Caco-2 (cell line): ENCODE results near the gene ADGRD1. TPM values are rescaled to one million over a fixed set of nuclear protein-coding genes. Genes with fewer than 3 reads are reported as not detected.
"Not testable (repeated sequence)": the region's sequence is repeated elsewhere in the genome, so short reads cannot be mapped to it uniquely, and the experiment has no call there.

ENCODE experiments used
- BruUV-seq: library from RNA; stranded (reverse); fragments of 400-500 nt; replicated peaks from 2 replicates; lab custom pipeline; 2021; lab: Mats Ljungman, UMichigan
- CTCF ChIA-PET: fragments of 300-600 bp; sonication (Branson Sonifier 250); formaldehyde crosslinking; loops from one replicate; lab custom pipeline; 2022; ENCODE audit warnings: antibody characterized with exemption; lab: Charles Lee
- POLR2A ChIA-PET: fragments of 300-600 bp; sonication (Branson Sonifier 250); formaldehyde crosslinking; loops from one replicate; lab custom pipeline; 2022; ENCODE audit warnings: antibody characterized with exemption; lab: Charles Lee
- DNase-seq, 2 experiments: peaks; one replicate each; pipeline versions ENCODE4 v3.0.0 to v3.0.0-alpha.2; 2020 to 2022
- H3K27me3 ChIP-seq: replicated peaks from 2 replicates; pipeline ENCODE4 v1.6.0; 2011; ENCODE audit warnings: low read length; ENCODE audit not compliant: control insufficient read depth, insufficient read depth
- H3K36me3 ChIP-seq: 2 replicates; pipeline ENCODE4 v1.5.1; 2011; ENCODE audit warnings: low read length; ENCODE audit not compliant: control insufficient read depth, insufficient read depth
- H3K4me1 ChIP-seq: fragments of 250-450 bp; sonication (Bioruptor Pico); 2 replicates; pipeline ENCODE4 v1.5.1; 2020; ENCODE audit warnings: mild to moderate bottlenecking
- H3K4me3 ChIP-seq: 2 replicates; pipeline ENCODE4 v1.5.1; 2011; ENCODE audit warnings: low read depth, mild to moderate bottlenecking, control low read depth, low read length
- H3K9me3 ChIP-seq: fragments of 250-450 bp; sonication (Bioruptor Pico); 2 replicates; pipeline ENCODE4 v1.5.1; 2020; ENCODE audit warnings: mild to moderate bottlenecking, moderate library complexity
- H3K27ac Mint-ChIP-seq: one replicate; pipeline ENCODE4 v1.8.0; 2022; ENCODE audit warnings: mixed read lengths; ENCODE audit not compliant: unreplicated experiment
- H3K27me3 Mint-ChIP-seq: one replicate; pipeline ENCODE4 v1.8.0; 2022; ENCODE audit warnings: mixed read lengths; ENCODE audit not compliant: insufficient read depth, unreplicated experiment
- H3K36me3 Mint-ChIP-seq: one replicate; pipeline ENCODE4 v1.8.0; 2022; ENCODE audit warnings: mild to moderate bottlenecking, mixed read lengths; ENCODE audit not compliant: insufficient read depth, unreplicated experiment
- H3K4me1 Mint-ChIP-seq: one replicate; pipeline ENCODE4 v1.8.0; 2022; ENCODE audit warnings: low read depth, mixed read lengths; ENCODE audit not compliant: unreplicated experiment
- H3K4me3 Mint-ChIP-seq: one replicate; pipeline ENCODE4 v1.8.0; 2022; ENCODE audit warnings: mild to moderate bottlenecking, moderate library complexity, mixed read lengths; ENCODE audit not compliant: unreplicated experiment
- H3K9me3 Mint-ChIP-seq: one replicate; pipeline ENCODE4 v1.8.0; 2022; ENCODE audit warnings: mixed read lengths; ENCODE audit not compliant: unreplicated experiment
- intact Hi-C: fragments of 100-400 bp; cut with micrococcal nuclease; formaldehyde crosslinking; loops from one replicate; pipeline ENCODE4 v1.10.0; 2022; ENCODE audit not compliant: unreplicated experiment
- total RNA-seq: library from RNA; stranded (reverse); gene quantifications from 2 replicates; pipeline ENCODE4 v1.2.3, GENCODE V29; 2022
- TF ChIP-seq, protein P1 (sequence below), 2 experiments: fragments of 200-600 bp in 1 of 2; IDR thresholded peaks; 1 replicate in 1 of 2; 2 replicates in 1 of 2; pipeline versions ENCODE4 v1.5.1 to v1.8.0; 2011 to 2022; ENCODE audit warnings: antibody characterized with exemption in 1 of 2, control low read depth in 1 of 2, inconsistent platforms in 1 of 2, low read depth in 1 of 2, low read length in 1 of 2, mild to moderate bottlenecking in 1 of 2, moderate library complexity in 1 of 2; ENCODE audit not compliant: insufficient read depth in 1 of 2, severe bottlenecking in 1 of 2, unreplicated experiment in 1 of 2

ADGRD1 gene
- total RNA-seq, 1 experiment from 2014 or later, result 3.6 TPM

DNA sequence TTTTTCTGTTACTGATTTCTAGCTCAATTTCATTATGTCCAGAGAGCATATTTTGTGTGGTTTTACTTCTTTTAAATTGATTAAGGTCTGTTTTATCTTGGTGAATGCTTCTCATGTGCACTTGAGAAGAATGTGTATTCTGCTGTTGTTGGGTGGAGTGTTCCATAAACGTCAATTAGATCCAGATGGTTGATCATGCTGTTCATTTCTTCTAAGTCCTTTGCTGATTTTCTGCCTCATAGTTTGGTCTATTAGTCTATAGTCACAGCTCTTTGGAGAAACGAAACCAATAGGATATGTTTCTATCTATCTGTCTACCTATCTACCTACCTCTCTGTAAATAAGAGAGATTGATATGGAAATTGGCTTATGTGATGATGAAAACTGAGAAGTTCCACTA is 17.1 kb upstream of the ADGRD1 start:
- BruUV-seq, result no TSS peak
- Mint-ChIP-seq H3K36me3 (no peaks in the 10 kb centered on the region), H3K27ac (no peak overlapping the region), H3K27me3 (peaks cover 15% of the 10 kb centered on the region), H3K9me3 (no peaks in the 10 kb centered on the region), H3K4me3 (no peak overlapping the region), H3K4me1 (no peaks in the 10 kb centered on the region)
- TF ChIP-seq, protein P1, sequence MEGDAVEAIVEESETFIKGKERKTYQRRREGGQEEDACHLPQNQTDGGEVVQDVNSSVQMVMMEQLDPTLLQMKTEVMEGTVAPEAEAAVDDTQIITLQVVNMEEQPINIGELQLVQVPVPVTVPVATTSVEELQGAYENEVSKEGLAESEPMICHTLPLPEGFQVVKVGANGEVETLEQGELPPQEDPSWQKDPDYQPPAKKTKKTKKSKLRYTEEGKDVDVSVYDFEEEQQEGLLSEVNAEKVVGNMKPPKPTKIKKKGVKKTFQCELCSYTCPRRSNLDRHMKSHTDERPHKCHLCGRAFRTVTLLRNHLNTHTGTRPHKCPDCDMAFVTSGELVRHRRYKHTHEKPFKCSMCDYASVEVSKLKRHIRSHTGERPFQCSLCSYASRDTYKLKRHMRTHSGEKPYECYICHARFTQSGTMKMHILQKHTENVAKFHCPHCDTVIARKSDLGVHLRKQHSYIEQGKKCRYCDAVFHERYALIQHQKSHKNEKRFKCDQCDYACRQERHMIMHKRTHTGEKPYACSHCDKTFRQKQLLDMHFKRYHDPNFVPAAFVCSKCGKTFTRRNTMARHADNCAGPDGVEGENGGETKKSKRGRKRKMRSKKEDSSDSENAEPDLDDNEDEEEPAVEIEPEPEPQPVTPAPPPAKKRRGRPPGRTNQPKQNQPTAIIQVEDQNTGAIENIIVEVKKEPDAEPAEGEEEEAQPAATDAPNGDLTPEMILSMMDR (IDR thresholded peaks at IDR 0.05; ENCODE audit: insufficient read depth in 1 of 2, low read depth in 1 of 2, low read length in 1 of 2, severe bottlenecking in 1 of 2, unreplicated experiment in 1 of 2), result no peak
- DNase-seq, result no peak
- H3K9me3 ChIP-seq, result 0 out of 2 replicates have a peak, but pooled peaks cover 3% of the 10 kb centered on the region
- H3K36me3 ChIP-seq, result no peaks in the 10 kb centered on the region
- CTCF ChIA-PET, result no interaction called here
- POLR2A ChIA-PET, result no interaction called here
- intact Hi-C loops, result no loop called here
- no peak overlapping the region for H3K4me3 ChIP-seq
- H3K27me3 ChIP-seq, result peaks cover 1% of the 10 kb centered on the region; the same call in 1 of the 2 replicates
- no peaks in the 10 kb centered on the region for H3K4me1 ChIP-seq

DNA sequence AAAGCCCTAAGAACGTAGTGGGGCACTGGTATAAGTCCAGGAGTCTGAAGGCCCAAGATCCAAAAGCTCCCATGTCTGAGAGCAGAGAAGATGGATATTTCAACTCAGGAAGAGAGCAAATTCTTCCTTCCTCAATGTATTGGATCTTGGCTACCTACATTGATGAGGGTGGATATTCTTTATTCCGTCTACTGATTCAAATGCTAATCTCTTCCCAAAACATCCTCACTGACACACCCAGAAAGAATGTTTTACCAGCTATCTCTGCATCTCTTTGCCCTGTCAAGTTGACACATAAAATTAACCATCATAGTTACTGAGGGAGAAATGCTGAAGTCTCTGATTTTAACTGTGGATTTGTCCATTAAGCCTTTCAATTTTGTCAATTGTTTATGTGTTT is 16.6 kb upstream of the ADGRD1 start:
- H3K4me3 ChIP-seq, result no peak overlapping the region
- BruUV-seq, result no TSS peak
- peaks cover 1% of the 10 kb centered on the region; the same call in 1 of the 2 replicates for H3K27me3 ChIP-seq
- TF ChIP-seq, protein P1 (IDR thresholded peaks at IDR 0.05; ENCODE audit: insufficient read depth in 1 of 2, low read depth in 1 of 2, low read length in 1 of 2, severe bottlenecking in 1 of 2, unreplicated experiment in 1 of 2), result no peak
- no peak overlapping the region for H3K27ac Mint-ChIP-seq
- H3K4me3 Mint-ChIP-seq, result no peak overlapping the region
- H3K9me3 Mint-ChIP-seq, result no peaks in the 10 kb centered on the region
- H3K36me3 ChIP-seq, result no peaks in the 10 kb centered on the region
- 0 out of 2 replicates have a peak, but pooled peaks cover 3% of the 10 kb centered on the region for H3K9me3 ChIP-seq
- intact Hi-C loops, result no loop called here
- H3K4me1 ChIP-seq, result no peaks in the 10 kb centered on the region
- ChIA-PET CTCF (no interaction called here), POLR2A (no interaction called here)
- H3K4me1 Mint-ChIP-seq, result no peaks in the 10 kb centered on the region
- DNase-seq, result no peak
- peaks cover 14% of the 10 kb centered on the region for H3K27me3 Mint-ChIP-seq
- H3K36me3 Mint-ChIP-seq, result no peaks in the 10 kb centered on the region

DNA sequence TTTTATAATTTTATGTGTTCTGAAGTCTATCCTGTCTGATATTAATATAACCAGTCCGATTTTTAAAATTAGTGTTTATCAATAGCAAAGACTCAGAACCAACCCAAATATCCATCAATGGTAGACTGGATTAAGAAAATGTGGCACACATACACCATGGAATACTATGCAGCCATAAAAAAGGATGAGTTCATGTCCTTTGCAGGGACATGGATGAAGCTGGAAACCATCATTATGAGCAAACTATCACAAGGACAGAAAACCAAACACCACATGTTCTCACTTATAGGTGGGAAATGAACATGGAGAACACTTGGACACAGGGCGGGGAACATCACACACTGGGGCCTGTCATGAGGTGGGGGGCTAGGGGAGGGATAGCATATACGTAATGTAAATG is 16.2 kb upstream of the ADGRD1 start:
- H3K27me3 ChIP-seq, H3K4me1 ChIP-seq, DNase-seq, H3K27ac Mint-ChIP-seq, POLR2A ChIA-PET, H3K9me3 ChIP-seq, H3K4me1 Mint-ChIP-seq, H3K4me3 Mint-ChIP-seq, H3K36me3 ChIP-seq, BruUV-seq, intact Hi-C loops, CTCF ChIA-PET, H3K9me3 Mint-ChIP-seq, H3K4me3 ChIP-seq, H3K36me3 Mint-ChIP-seq: not testable (repeated sequence)
- H3K27me3 Mint-ChIP-seq, result peaks cover 10% of the 10 kb centered on the region

DNA sequence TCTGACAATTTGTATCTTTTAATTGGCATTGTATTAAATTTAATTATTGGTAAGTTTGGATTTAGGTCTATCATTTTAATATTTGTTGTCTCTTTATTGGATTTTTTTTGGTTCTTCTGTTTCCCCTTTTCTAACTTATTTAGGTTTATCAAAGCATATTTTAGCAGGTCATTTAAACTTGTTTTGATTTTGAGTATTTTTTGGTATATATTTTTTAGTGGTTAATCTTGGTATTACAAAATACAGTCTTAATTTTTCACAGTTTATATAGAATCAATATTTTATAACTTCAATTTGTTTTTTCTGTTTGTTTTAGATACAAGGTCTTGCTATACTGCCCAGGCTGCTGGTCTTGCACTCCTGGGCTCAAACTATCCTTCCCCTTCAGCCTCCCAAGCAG is 15.5 kb upstream of the ADGRD1 start:
- no peak overlapping the region for H3K4me3 Mint-ChIP-seq
- Histone ChIP-seq H3K36me3 (no peaks in the 10 kb centered on the region), H3K27me3 (peaks cover 1% of the 10 kb centered on the region; the same call in 1 of the 2 replicates), H3K4me3 (no peak overlapping the region), H3K9me3 (0 out of 2 replicates have a peak, but pooled peaks cover 3% of the 10 kb centered on the region), H3K4me1 (no peaks in the 10 kb centered on the region)
- intact Hi-C loops, result no loop called here
- no TSS peak for BruUV-seq
- TF ChIP-seq, protein P1 (IDR thresholded peaks at IDR 0.05; ENCODE audit: insufficient read depth in 1 of 2, low read depth in 1 of 2, low read length in 1 of 2, severe bottlenecking in 1 of 2, unreplicated experiment in 1 of 2), result no peak
- H3K27ac Mint-ChIP-seq, result no peak overlapping the region
- peaks cover 9% of the 10 kb centered on the region for H3K27me3 Mint-ChIP-seq
- no peaks in the 10 kb centered on the region for H3K9me3 Mint-ChIP-seq
- no peaks in the 10 kb centered on the region for H3K4me1 Mint-ChIP-seq
- ChIA-PET POLR2A (no interaction called here), CTCF (no interaction called here)
- H3K36me3 Mint-ChIP-seq, result no peaks in the 10 kb centered on the region
- no peak for DNase-seq
